Body of pancreas (tissue), 4 donors: ENCODE results near the gene MRC1. TPM values are rescaled to one million over a fixed set of nuclear protein-coding genes. Genes with fewer than 3 reads are reported as not detected.

Experiments
- ATAC-seq: fragments of 150-250 bp; one replicate; pipeline ENCODE4 v1.9.1; 2016
- DNase-seq, 4 donors: peaks; one replicate each; pipeline ENCODE4 v3.0.0-alpha.2; 2019
- H3K27ac ChIP-seq, 4 donors: fragments of 200-600 bp; sonication (generic); 1 replicate in 3 of 4; 2 replicates in 1 of 4; pipeline versions ENCODE4 v1.5.1 to v1.6.1; 2016 to 2019; ENCODE audit warnings: mild to moderate bottlenecking in 1 of 4, mixed read lengths in 1 of 4, moderate library complexity in 1 of 4
- H3K27me3 ChIP-seq, 2 donors: fragments of 200-600 bp; sonication (generic); one replicate each; pipeline ENCODE4 v1.6.0; 2016; ENCODE audit warnings: mild to moderate bottlenecking in 1 of 2
- H3K36me3 ChIP-seq, 2 donors: fragments of 200-600 bp; sonication (generic); replicated peaks in 1 of 2; 2 replicates each; pipeline ENCODE4 v1.5.1; 2016; ENCODE audit warnings: low read depth in 2 of 2; ENCODE audit not compliant: insufficient read depth in 1 of 2
- H3K4me1 ChIP-seq: fragments of 200-600 bp; sonication (generic); one replicate; pipeline ENCODE4 v1.6.0; 2016
- H3K4me3 ChIP-seq, 2 donors: fragments of 200-600 bp; sonication (generic); 1 replicate in 1 of 2; 2 replicates in 1 of 2; pipeline ENCODE4 v1.5.1; 2016 to 2019
- H3K9me3 ChIP-seq, 3 donors: fragments of 200-600 bp; sonication (generic); 1 replicate in 2 of 3; 2 replicates in 1 of 3; pipeline ENCODE4 v1.5.1; 2016
- POLR2A ChIP-seq, 3 donors: fragments of 450-650 bp; IDR thresholded peaks; one replicate each; pipeline ENCODE4 v1.6.1; 2016; ENCODE audit warnings: antibody characterized with exemption in 3 of 3, mild to moderate bottlenecking in 2 of 3
- WGBS, 2 donors: methylation state at CpG; one replicate each; pipeline ENCODE4 v1.1.5; 2017; 5-methylcytosine and 5-hydroxymethylcytosine counted together
- intact Hi-C: fragments of 100-400 bp; cut with DNase I; formaldehyde crosslinking; loops from one replicate; pipeline ENCODE4 v1.15.1; 2023
- total RNA-seq, 2 donors: library from RNA; depleted of rRNA; stranded (reverse); fragments of >200 nt; gene quantifications; one replicate each; pipeline ENCODE4 v1.1.0, GENCODE V29; 2016
- TF ChIP-seq, protein P1 (sequence below), 7 experiments: fragments of 450-650 bp in 4 of 7; fragments of 200-600 bp in 3 of 7; sonication (generic) in 3 of 7; IDR thresholded peaks; one replicate each; pipeline ENCODE4 v1.5.1; 2016 to 2019; ENCODE audit warnings: antibody characterized with exemption in 7 of 7

Gene MRC1
- total RNA-seq, 2 donors from 2014 or later, result 10.2 to 19.5 TPM

DNA sequence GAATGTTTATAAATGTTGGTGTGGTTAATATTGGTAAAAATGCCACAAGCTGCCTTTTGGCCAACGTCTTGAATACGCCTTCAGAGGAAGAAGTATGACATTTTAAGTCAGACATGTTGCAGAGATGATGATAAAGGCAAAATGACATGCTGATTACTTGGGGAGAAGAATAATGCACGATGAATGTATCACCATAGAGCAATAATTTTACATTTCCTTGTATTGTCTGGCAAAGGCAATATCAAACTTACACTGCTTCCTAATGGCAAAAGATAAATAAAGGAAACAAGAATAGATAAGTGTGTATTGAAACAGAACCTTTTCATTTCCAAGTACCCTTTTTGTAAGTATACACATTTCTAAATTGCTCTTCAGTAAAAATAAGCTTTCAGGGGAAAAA is 8.6 kb downstream of the MRC1 start:
- no peak for TF ChIP-seq POLR2A (IDR thresholded peaks at IDR 0.05)
- TF ChIP-seq, protein P1, sequence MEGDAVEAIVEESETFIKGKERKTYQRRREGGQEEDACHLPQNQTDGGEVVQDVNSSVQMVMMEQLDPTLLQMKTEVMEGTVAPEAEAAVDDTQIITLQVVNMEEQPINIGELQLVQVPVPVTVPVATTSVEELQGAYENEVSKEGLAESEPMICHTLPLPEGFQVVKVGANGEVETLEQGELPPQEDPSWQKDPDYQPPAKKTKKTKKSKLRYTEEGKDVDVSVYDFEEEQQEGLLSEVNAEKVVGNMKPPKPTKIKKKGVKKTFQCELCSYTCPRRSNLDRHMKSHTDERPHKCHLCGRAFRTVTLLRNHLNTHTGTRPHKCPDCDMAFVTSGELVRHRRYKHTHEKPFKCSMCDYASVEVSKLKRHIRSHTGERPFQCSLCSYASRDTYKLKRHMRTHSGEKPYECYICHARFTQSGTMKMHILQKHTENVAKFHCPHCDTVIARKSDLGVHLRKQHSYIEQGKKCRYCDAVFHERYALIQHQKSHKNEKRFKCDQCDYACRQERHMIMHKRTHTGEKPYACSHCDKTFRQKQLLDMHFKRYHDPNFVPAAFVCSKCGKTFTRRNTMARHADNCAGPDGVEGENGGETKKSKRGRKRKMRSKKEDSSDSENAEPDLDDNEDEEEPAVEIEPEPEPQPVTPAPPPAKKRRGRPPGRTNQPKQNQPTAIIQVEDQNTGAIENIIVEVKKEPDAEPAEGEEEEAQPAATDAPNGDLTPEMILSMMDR (IDR thresholded peaks at IDR 0.05), result no peak
- Histone ChIP-seq H3K27me3 (no peaks in the 10 kb centered on the region), H3K9me3 (no peaks in the 10 kb centered on the region), H3K4me1 (no peaks in the 10 kb centered on the region), H3K27ac (no peak overlapping the region), H3K36me3 (no peaks in the 10 kb centered on the region), H3K4me3 (no peak overlapping the region)
- intact Hi-C loops, result no loop called here
- DNase-seq (no peak), ATAC-seq (no peak)
- 72 to 79% methylated on average over 3 of the region's 3 CpGs for WGBS, 2 donors

DNA sequence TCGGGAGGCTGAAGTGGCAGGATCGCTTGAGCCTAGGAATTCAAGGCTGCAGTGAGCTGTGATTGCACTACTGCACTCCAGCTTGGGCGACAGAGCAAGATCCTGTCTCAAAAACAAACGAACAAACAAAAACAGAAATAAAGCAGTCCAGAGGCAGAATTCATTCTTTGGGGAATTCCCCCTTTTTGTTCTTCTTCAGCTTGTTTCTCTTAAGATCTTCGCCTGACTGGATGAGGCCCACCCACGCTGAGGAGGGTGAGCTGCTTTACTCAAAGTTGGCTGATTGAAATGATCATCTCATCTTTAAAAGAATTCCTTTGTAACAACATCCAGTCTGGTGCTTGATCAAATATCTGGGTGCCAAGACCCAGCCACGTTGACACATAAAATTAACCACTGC is 10.7 kb downstream of the MRC1 start:
- Histone ChIP-seq H3K27me3 (no peaks in the 10 kb centered on the region), H3K27ac (no peak overlapping the region), H3K4me3 (no peak overlapping the region), H3K4me1 (no peaks in the 10 kb centered on the region), H3K36me3 (no peaks in the 10 kb centered on the region), H3K9me3 (no peaks in the 10 kb centered on the region)
- intact Hi-C loops, result no loop called here
- no peak for ATAC-seq
- no peak for TF ChIP-seq POLR2A (IDR thresholded peaks at IDR 0.05)
- TF ChIP-seq, protein P1 (IDR thresholded peaks at IDR 0.05), result no peak
- DNase-seq, result no peak
- WGBS, 2 donors, result 77 to 83% methylated on average over 7 of the region's 7 CpGs

DNA sequence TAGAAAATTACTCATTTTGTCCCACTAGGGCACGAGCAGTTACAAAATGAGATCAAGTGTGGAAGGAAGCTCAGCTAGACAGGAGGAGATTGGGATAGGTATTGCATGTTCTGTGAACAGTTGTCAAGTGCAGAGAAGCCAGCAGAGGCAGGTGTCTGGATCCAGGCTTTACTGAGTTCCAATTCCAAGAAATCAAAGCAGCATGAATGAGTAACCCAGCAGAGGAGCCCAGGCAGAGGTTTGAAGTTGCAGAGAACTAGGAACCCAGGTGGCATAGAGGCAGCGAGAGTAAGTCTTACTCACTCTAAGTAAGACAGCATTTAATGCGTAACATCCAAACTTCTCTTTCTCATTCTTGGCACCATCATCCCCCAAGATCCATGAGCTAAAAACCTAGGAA is 11.8 kb downstream of the MRC1 start:
- no peaks in the 10 kb centered on the region for H3K27me3 ChIP-seq
- no peak for TF ChIP-seq POLR2A (IDR thresholded peaks at IDR 0.05)
- TF ChIP-seq, protein P1 (IDR thresholded peaks at IDR 0.05), result no peak
- H3K9me3 ChIP-seq, result no peaks in the 10 kb centered on the region
- H3K36me3 ChIP-seq, result no peaks in the 10 kb centered on the region
- no peaks in the 10 kb centered on the region for H3K4me1 ChIP-seq
- H3K27ac ChIP-seq, result no peak overlapping the region
- no peak overlapping the region for H3K4me3 ChIP-seq
- 80 to 86% methylated on average over 3 of the region's 3 CpGs for WGBS, 2 donors
- DNase-seq (no peak), ATAC-seq (no peak)
- intact Hi-C loops, result no loop called here

DNA sequence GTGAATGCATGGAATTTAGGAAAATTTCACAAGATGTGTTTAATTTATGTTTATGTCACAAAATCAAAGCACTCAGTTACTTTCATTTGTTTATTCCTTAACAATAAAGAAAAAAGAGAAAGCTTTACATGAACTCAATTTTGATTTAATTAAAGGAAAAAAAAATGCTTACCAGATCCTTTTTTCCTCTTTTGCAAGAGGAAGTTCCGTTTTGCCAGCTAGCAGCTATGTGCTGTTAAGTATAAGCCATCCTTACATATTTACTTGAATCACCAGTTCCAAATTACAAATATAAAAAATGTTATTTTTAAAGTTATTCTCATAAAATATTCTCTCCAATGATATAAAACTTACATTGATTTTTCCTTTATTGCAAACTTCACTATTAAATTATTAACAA is 12.7 kb downstream of the MRC1 start:
- Histone ChIP-seq H3K27ac (no peak overlapping the region), H3K4me1 (no peaks in the 10 kb centered on the region), H3K4me3 (no peak overlapping the region), H3K9me3 (no peaks in the 10 kb centered on the region), H3K27me3 (no peaks in the 10 kb centered on the region), H3K36me3 (no peaks in the 10 kb centered on the region)
- TF ChIP-seq POLR2A (IDR thresholded peaks at IDR 0.05), result no peak
- TF ChIP-seq, protein P1 (IDR thresholded peaks at IDR 0.05), result no peak
- DNase-seq, result no peak
- 43 to 55% methylated on average over 1 of the region's 1 CpG for WGBS, 2 donors
- no peak for ATAC-seq
- intact Hi-C loops, result no loop called here

DNA sequence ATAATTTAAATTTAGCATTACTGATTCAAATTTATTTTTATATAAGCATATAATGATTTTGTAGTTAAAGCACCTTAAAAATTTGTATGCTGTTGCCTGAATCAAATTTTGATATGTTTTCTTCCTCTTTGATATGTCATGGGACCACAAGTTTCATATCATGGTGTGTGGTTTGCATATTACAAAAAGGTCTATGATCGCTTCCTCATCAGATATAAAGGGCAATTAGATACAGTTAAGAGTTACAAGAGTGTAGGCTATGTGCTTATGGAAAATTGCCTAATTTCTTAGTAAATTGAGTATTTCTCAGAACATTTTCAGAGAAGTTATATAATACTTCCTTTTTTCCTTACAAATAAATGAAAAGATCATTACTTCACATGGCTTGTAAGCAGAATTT is 22.2 kb downstream of the MRC1 start:
- DNase-seq (no peak), ATAC-seq (no peak)
- WGBS, 2 donors, result 72 to 86% methylated on average over 1 of the region's 1 CpG
- no peak for TF ChIP-seq POLR2A (IDR thresholded peaks at IDR 0.05)
- TF ChIP-seq, protein P1 (IDR thresholded peaks at IDR 0.05), result no peak
- Histone ChIP-seq H3K27ac (no peak overlapping the region), H3K27me3 (no peaks in the 10 kb centered on the region), H3K9me3 (no peaks in the 10 kb centered on the region), H3K4me3 (no peak overlapping the region), H3K36me3 (no peaks in the 10 kb centered on the region), H3K4me1 (peaks cover 5% of the 10 kb centered on the region)
- intact Hi-C loops, result no loop called here
